DMS153 treated with DMSO at 0.1 percent for 48 hours (cell line): ENCODE data around the gene PPP1R14B.

Source experiments
- DNase-seq: peaks from one replicate; lab custom pipeline; 2025; ENCODE audit not compliant: unreplicated experiment; lab: John Stamatoyannopoulos, UW

The PPP1R14B gene

GRCh38 chr11:64218628-64219353 is 28.0 kb downstream of the PPP1R14B start:
- no peak for DNase-seq

- no peak for DNase-seq
These were observed 29.9 kb downstream of the PPP1R14B start for GRCh38 chr11:64216879-64217278.

GRCh38 chr11:64211181-64211872 is 35.4 kb downstream of the PPP1R14B start:
- DNase-seq = no peak

- no peak for DNase-seq
These were observed 36.3 kb downstream of the PPP1R14B start for GRCh38 chr11:64210301-64211020.

- DNase-seq = no peak
These were observed 37.2 kb downstream of the PPP1R14B start for GRCh38 chr11:64209563-64209843.

- no peak for DNase-seq
These were observed 37.8 kb downstream of the PPP1R14B start for GRCh38 chr11:64208796-64209562.

- no peak for DNase-seq
These were observed 38.5 kb downstream of the PPP1R14B start for GRCh38 chr11:64208086-64208795.

- DNase-seq = no peak
These were observed 39.3 kb downstream of the PPP1R14B start for GRCh38 chr11:64207256-64208085.

- DNase-seq = no peak
These were observed 40.1 kb downstream of the PPP1R14B start, which contains the start of gene FERMT3 for GRCh38 chr11:64206457-64207255. Gene FERMT3 (plus strand): TSS chr11:64206721. CDS start chr11:64207365, 644 bp downstream.

- peak; percentile 56 for DNase-seq
These were observed 42.2 kb downstream of the PPP1R14B start for GRCh38 chr11:64204464-64204989.

GRCh38 chr11:64204080-64204440 is 42.7 kb downstream of the PPP1R14B start:
- DNase-seq = no peak

GRCh38 chr11:64203421-64204079 is 43.2 kb downstream of the PPP1R14B start:
- no peak for DNase-seq

- DNase-seq = no peak
These were observed 43.8 kb downstream of the PPP1R14B start for GRCh38 chr11:64202992-64203391.

GRCh38 chr11:64201543-64201942 is 45.2 kb downstream of the PPP1R14B start:
- no peak for DNase-seq

GRCh38 chr11:64198511-64198910 is 48.2 kb downstream of the PPP1R14B start:
- DNase-seq = no peak

GRCh38 chr11:64196626-64197025 is 50.1 kb downstream of the PPP1R14B start:
- DNase-seq = no peak
